Pons (tissue), 1 donor: Measurements from ENCODE around the gene HPS6.
"Not testable (repeated sequence)": the region's sequence is repeated elsewhere in the genome, so short reads cannot be mapped to it uniquely, and the experiment has no call there.

ENCODE experiments used
- DNase-seq: peaks from one replicate; pipeline ENCODE4 v3.0.0-alpha.2; 2016; ENCODE audit warnings: low spot score

HPS6 gene

DNA sequence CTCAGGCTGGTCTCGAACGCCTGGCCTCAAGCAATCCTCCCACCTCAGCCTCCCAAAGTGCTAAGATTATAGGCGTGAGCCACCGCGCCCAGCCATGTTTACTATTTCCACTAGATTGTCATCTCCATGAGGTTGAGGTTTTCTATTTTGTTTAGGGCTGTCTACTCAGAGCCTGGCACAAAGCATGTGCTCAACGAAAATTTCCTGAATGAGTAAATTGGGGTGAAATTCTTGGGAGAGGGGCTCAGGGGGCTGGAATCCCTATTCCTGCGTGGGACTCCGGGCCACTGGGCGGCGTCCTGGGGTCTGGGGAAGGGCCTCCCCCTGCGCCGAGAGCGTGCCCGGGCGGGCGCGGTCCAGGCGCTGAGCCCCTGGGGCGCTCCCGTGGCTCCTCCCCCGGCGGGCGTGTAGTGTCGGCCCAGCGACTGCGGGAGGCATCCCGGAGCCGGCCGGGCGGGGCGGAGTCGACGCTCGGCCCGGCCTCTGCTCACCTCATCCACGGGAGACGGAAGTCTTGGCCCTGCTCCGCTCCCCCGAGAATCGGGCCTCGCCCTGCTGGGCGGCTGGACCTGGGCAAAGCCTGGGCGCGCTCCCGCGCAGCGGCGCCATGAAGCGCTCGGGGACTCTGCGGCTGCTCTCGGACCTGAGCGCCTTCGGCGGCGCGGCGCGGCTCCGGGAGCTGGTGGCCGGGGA, at the start of gene HPS6:
TSS of gene HPS6 (plus strand) at position 482 of the 693 bp plus-strand sequence. CDS start at position 608, 126 bp downstream.
- peak; percentile 81 for DNase-seq

DNA sequence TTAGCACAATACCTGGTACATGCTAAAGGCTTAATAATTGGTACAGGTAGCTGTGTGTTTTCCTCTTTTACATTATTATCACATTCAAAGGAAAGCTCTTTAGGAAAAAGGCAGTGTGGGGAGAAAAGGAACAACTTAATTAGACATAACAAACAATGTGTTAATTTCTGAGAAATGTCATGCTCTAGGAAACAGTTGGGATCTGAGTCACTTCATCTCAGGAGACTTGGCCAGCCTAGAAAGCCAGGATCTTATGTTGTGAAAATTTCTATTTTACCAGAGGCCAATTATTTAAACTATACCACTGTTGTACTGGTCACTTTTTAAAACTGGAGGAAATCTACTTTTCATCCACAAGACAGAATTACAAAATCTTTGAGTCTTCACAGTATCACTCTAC, 48.7 kb upstream of the HPS6 start:
- DNase-seq = no peak

DNA sequence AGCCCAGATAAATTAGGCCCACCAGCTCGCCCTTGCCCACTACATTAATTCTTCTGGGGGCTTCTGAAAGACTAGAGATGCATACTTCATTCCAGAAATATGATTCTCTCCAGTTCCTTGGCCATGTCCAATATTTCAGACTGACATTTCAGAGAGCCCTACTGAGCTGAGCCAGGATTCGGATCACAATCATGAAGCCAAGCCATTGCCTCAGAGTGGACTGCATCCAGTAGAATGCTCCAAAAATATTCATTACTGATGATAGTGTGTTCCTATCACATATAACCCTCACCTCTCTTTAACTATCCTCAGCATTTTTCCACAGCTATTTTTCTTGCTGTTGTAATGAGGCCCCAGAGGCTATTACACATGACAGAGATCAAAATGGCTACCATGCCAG, 47.9 kb upstream of the HPS6 start:
- DNase-seq = no peak

DNA sequence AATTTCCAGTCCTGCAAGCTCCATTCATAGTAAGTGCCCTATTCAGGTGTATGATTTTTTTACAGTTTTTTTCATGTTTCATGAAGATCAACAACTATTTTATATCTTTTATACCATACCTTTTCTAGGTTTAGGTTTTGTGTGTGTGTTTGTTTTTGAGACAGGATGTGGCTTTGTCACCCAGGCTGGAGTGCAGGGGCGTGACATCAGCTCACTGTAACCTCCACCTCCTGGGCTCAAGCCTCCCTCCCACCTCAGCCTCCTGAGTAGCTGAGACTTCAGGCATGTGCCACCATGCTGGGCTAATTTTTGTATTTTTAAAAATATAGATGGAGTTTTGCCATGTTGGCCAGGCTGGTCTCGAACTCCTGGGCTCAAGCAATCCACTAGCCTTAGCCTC, 44.2 kb upstream of the HPS6 start:
- no peak for DNase-seq

DNA sequence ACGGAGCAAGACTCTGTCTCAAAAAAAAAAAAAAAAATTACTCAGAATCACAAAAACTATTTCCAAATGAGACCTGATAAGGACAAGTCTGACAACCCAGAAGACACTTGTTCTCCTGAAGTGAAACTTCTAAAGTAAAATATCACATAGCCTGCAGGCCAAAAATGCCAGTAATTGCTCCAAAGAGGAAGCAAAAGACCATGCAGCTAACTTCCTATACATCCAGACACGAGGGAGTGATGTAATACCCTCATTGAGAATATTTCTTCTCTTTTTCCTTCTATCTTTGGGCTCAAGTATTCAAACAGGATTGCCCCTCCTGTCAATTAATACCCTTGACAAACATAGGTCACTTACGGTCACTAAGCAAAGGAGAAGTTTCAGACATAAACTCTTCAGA, 40.4 kb upstream of the HPS6 start:
- DNase-seq = peak; percentile 60

DNA sequence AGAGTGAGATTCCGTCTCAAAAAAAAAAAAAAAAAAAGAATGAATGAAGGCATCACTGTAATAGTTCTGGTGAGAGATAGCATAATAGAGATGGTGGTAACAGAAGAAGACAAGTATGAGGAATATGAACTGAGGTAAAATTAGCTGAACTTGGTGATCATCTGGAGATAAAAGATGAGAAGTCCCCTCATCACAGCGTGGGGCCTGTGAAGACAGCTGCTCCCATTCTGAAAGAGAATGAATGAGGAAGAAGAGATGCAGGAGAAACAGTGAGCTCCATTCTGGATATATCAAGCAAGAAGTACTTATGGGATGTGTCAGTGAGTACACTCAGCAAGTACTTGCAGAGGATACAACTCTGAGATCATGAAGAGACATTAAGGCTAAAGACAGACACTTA, 37.9 kb upstream of the HPS6 start:
- no peak for DNase-seq

DNA sequence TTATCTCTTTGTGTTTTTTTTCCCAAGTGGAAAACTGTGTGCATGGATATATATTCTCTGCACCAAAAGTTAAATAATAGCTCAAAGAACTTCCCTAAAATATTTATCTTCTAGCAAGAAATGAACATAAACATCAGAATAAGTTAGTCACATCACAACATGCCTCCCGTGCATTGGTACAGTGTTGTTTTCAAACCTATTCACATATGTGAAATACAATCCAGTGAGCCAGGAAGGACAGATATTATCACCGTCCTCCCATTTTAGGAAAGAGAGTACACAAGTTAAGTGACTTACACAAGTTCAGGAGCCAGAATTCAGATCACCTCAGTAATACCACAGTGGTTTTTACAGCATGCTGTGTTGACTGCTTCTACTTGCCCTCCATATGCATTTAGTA, 31.4 kb upstream of the HPS6 start:
- no peak for DNase-seq

DNA sequence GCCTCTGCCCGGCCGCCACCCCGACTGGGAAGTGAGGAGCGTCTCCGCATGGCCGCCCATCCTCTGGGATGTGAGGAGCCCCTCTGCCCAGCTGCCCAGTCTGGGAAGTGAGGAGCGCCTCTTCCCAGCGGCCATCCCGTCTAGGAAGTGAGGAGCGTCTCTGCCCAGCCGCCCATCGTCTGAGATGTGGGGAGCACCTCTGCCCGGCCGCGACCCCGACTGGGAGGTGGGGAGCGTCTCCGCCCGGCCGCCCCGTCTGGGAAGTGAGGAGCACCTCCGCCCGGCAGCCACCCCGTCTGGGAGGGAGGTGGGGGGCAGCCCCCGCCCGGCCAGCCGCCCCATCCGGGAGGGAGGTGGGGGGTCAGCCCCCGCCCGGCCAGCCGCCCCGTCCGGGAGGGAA, 29.3 kb upstream of the HPS6 start:
- DNase-seq = not testable (repeated sequence)

DNA sequence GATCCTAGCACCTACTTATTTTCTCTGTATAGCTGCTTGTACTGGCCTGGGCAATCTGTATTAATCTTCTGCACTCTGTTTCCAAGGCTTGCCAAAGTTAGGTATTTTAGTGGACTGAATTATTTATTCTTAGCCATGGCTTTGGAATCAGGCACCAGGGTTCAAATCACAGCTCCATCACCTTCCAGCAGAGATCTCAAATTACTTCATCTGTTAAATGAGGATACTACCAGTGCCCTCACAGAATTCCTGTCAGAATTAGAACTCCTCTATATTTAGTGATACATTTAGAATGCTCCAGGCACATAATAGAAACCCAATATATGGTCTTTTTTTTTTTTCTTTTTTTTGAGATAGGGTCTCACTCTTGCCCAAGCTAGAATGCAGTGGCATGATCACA, 26.7 kb upstream of the HPS6 start:
- no peak for DNase-seq

DNA sequence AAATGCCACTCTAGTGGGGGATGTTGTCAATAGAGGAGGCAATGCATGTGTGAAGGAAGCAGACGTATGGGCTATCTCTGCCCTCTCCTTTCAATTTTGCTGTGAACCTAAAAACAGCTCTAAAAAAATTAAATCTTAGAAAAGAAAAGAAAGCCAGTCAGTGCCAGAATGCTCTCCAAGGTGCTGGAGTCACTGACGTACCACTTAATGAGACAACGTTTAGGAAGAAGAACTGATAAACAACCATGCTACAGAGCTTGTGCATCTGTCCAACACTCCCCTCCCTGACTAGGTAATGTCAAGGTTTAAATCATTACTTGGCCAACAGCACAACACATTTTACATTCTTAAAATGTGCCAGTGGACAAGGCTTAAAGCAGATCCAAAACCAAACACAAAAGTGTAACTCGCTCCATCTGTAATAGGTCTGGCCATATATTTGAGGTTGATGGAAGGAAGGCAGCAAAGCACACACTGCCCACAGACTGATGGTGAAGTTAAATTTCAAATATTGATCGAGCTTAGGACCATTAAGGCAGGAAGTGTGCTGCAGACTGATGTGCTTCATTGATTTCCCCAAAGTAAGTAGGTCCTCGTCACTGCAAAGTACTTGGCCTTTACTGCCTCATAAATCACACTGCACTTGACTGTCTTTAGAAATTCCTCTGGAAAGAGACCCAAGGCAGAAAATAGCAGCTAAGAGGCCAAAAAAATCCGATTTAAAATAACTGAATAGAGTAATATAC, 24.7 kb upstream of the HPS6 start:
- no peak for DNase-seq

DNA sequence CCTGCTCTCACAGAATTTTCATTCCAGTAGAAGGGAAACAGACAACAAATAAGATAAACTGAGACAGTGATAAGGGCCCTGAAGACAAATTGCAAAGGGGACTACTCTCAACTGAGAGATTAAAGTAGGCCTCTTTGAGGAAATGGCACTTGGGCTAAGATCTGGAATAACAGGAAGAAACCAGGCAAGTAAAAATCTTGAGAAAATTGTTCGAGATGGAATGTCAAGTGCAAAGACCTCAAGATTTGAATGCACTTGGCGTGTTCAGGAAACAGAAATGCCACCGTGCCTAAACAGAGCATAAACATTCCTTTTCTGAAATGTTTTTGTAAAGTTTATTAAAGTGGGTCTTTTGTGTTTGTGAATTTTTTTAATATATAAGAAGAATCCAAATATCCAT, 19.9 kb upstream of the HPS6 start:
- no peak for DNase-seq

DNA sequence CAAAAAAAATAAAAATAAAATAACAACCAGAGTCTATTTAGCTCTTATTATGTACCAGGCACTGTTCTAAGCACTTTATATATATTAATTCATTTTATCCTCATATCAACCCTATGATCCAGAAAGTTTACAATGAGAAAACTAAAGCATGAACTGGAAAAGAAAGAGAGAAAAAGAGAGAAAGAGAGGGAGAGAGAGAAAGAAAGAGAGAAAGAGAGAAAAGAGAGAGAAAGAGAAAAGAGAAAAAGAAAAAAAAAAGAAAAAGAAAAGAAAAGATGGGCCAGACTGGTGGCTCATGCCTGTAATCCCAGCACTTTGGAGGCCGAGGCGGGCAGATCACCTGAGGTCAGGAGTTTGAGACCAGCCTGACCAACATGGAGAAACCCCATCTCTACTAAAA, 19.1 kb upstream of the HPS6 start:
- DNase-seq = no peak

DNA sequence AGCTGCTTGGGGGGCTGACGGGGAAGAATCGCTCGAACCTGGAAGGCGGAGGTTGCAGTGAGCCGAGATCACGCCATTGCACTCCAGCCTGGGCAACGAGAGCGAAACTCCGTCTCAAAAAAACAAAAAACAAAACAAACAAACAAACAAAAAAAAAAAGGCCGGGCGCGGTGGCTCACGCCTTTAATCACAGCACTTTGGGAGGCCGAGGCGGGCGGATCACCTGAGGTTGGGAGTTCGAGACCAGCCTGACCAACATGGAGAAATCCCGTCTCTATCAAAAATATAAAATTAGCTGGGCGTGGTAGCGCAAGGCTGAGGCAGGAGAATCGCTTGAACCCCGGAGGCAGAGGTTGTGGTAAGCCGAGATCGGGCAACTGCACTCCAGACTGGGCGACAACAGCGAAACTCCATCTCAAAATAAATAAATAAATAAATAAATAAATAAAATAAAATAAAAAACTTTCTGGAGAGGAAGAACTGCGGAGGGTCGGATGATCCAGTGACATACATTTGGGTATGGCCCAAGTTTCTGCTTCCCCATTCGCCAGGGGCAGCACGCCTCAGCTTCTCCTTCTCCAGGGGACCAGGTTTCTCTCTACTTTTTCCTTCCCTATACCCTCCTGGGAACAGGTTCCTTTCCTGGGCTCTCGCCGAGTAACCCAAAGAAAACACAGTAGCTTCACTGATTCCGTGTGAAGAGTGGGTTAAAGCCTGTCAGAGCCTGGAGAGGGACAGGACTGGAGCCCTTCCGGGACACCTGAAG, 10.1 kb upstream of the HPS6 start:
- DNase-seq = peak; percentile 56

DNA sequence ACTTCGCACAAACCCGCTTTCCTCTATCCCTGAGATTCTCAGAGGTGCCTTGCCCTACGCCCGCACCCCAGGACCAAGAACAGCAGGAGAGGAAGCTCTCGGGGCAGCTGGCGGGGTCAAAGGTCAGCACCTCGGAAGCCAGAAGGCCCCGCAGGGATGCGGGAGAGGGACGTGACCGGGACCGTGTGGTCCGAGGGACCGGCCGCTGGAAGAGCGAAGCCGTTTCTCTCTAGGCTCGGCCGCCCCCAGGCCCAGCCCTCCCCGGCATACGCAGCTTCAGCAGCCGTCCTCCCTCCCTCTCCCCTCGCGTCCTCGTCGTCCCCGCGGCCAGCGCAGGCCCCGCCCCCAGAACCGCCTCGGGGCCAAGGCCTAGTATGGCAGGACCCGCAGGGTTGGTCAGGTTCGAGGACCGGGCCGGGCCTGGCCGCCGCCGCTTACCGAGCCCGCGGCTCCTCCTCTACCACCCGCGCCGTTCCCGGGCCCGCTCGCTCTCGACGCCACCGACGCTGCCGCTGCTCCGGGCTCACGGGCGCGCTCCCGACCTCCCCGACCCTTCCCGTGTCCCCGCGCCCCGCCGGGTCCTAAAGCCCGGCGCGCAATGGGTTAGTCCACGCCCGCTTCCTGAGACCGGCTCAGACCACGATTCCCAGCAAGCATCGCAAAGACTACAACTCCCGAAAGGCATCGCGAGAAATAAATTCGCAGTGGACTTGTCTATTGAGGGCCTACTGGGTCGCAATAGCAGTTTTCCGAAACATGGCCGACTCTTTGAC, 9.3 kb upstream of the HPS6 start, which contains the start of gene ARMH3:
TSS of gene ARMH3 (minus strand) at position 527 of the 773 bp plus-strand sequence. CDS start 16,059 bp downstream, outside the sequence.
- DNase-seq = peak; percentile 99

DNA sequence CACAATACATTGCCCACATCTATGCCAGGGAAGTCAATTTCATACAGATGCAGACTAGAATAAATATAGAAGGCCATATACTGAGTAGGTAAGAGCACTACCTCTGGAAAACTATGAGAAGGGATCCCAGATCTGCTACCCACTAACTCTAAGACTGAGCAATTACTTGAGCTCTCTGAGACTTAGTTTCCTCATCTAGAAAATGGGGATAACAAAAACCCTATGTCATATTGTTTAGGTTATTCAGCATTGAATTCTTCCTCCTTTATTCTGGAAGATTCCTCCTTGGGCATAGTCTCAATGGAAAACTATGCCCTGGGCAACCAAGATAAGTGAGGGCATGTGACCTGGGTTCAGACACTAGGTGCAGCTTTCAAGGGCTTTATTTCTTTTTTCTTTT, 5.2 kb upstream of the HPS6 start:
- no peak for DNase-seq

DNA sequence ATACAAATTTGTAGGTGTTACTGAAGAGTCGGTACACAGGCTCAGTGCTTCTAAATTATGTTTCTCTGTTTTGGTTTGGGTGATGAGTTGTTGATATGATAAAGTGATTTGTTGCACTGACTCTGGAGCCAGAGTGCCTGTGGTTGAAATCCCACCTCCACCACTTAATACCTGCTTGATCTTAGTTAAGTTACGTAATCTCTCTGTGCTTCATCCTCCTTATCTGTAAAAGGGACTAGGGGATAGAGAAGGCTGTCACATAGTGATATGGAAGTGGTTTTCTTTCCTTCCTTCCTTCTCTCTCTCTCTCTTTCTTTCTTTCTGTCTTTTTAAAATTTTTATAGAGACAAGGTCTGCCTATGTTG, 664 bp upstream of the HPS6 start:
- no peak for DNase-seq

DNA sequence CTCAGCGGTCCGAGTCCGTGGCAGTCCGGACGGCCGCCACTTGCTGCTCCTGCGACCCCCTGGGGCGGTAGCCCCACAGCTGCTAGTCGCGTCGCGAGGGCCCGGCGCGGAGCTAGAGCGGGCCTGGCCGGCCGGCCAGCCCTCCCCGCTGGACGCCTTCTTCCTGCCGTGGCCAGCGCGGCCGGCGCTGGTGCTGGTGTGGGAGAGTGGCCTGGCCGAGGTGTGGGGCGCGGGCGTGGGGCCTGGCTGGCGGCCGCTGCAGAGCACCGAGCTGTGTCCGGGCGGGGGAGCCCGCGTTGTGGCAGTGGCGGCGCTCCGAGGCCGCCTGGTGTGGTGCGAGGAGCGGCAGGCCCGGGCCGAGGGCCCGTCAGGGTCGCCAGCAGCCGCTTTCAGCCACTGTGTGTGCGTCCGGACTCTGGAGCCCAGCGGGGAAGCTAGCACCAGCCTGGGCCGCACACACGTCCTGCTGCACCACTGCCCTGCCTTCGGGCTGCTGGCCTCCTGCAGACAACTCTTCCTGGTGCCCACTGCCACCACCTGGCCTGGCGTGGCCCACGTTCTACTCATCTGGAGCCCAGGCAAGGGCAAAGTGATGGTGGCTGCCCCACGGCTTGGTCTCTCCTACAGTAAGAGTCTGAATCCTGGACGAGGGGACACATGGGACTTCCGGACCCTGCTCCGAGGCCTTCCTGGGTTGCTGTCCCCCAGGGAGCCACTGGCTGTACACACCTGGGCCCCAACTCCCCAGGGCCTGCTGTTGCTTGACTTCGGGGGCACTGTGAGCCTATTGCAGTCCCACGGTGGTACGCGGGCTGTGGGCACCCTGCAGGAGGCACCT, 631 bp downstream of the HPS6 start:
- DNase-seq = no peak

DNA sequence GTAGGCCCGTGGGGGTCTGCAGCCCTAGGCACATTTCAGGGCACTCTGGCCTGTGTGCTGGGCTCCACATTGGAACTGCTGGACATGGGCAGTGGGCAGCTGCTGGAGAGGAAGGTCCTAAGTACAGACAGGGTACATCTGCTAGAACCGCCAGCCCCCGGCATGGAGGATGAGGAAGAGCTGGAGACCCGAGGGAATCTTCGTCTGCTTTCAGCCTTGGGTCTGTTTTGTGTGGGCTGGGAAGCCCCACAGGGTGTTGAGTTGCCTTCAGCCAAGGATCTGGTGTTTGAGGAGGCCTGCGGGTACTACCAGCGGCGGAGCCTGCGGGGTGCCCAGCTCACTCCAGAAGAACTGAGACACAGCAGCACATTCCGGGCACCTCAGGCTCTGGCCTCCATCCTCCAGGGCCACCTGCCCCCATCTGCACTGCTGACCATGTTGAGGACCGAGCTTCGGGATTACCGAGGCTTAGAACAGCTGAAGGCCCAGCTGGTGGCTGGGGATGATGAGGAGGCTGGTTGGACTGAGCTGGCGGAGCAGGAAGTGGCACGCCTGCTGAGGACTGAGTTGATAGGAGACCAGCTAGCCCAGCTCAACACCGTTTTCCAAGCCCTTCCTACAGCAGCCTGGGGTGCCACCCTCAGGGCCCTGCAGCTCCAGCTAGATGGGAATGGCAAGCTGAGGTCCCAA, 1.4 kb downstream of the HPS6 start:
- no peak for DNase-seq

DNA sequence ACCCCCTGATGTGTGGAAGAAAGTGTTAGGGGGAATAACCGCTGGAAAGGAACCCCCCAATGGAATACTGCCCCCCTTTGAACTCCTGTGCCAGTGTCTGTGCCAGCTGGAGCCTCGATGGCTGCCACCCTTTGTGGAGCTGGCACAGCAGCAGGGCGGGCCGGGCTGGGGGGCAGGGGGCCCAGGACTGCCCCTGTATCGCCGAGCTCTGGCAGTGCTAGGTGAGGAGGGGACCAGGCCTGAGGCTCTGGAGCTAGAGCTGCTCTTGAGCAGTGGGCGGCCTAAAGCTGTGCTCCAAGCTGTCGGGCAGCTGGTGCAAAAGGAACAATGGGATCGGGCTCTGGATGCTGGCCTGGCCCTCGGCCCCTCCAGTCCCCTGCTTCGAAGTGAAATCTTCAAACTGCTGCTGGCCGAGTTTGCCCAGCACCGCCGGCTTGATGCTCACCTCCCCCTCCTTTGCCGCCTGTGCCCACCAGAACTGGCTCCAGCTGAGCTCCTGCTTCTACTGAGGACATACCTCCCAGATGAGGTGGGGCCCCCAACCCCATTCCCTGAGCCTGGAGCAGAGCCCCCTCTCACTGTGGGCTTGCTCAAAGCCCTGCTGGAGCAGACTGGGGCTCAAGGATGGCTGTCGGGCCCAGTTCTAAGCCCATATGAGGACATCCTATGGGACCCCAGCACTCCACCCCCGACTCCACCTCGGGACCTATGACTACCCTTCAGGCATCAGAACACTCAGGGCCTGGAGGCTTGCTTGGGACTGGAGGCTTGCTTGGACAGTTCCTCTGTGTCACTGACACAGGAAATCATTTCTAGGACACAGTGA, 2.2 kb downstream of the HPS6 start:
- DNase-seq = no peak

DNA sequence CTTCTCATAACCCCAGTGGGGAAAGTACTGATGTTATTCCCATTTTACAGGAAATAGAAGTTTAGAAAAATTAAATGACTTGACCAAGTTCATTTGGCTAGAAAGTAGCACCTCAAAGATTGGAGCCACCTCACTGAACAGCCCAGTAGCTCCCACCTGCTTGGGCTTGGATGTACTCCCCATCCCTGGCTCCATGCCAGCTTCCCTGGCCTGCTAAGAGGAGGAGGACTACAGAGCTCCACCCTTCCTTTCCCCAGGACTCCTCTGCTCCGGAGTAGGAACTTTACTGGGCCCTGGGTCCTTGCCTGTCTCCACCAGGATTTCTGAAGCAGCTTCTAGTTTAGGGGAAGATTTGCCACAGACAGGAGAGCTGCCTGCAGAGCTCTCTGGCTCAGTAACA, 3.1 kb downstream of the HPS6 start:
- no peak for DNase-seq
